CD4-positive, alpha-beta T cell treated with Interleukin-17A for 4 hours (primary cell): ENCODE results near the gene ICAM2.

Experiments used
- DNase-seq: peaks from one replicate; pipeline ENCODE4 v3.0.0-alpha.2; 2020; ENCODE audit warnings: mixed read lengths

Gene ICAM2

DNA sequence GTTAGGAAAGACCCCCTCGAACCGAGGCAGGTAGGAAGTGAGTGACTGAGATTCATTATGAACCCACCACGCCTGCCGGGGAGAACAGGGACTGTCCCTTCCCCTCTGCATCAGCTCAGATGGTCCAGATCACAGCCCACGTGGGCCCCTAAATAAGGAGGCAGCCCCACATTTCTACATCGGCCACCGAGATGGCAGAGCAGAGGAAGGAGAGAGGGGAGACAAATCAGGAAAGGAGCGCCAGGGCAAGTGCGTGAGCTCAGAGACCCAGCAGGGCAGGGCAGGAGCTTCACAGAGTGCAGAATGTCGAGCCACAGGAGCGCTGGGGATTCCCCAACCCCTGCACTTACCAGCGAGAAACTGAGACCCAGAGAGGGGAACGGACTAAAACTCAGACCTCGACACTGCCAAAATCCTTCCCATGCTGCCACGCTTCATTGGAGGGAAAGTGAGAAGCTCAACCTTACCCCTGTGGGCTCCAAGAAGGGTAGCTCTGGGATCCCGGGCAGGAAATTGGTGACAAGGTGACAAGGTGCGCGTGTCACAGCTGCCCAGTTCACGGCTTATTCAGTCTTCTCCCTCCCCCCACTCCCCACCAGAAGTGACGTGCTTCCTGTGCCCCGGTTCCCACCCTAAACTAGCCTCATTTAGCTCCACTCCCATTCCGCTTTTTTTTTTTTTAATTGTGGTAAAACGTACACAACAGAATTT lies at the start of gene ICAM2:
Gene ICAM2 (minus strand): TSS at position 578 of the 711 bp plus-strand sequence. CDS start 13,942 bp downstream, outside the sequence.
- peak; percentile 91 for DNase-seq

DNA sequence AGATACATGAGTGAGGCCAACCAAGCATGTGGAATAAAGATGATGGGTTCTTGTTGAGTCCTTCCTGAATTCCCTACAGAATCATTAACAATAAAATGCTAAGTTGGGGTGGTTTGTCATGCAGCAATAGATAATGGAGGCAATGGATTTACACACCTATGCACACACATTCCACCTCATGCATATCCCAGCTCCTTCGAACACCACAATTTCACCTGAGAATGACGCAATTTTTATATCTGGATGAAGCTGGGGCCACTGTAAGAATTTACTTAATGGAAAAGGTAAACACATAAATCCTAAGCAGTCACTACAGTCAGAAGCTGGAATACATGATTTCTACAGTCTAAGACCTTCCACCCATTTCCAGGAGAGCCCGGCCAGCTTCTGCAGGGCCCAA lies 49.8 kb upstream of the ICAM2 start:
- no peak for DNase-seq

DNA sequence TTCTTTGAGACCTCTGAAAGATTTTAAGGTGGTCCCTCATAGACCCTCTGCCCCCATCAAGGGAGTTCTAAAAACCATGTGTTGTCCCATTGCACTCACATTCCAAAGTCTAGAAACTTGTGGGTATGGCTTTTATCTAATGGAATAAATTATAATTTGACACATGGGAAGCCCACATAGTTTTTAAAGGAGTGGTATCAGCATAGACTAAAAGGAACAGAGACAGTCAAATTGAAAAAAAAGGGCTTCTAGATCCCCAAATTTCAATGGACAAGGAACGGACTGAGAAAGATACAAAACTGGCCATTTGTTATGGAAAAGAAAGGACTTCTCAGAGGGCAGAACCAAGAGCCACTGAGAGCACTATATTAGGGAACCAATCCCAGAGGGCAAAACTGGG lies 48.7 kb upstream of the ICAM2 start:
- no peak for DNase-seq

DNA sequence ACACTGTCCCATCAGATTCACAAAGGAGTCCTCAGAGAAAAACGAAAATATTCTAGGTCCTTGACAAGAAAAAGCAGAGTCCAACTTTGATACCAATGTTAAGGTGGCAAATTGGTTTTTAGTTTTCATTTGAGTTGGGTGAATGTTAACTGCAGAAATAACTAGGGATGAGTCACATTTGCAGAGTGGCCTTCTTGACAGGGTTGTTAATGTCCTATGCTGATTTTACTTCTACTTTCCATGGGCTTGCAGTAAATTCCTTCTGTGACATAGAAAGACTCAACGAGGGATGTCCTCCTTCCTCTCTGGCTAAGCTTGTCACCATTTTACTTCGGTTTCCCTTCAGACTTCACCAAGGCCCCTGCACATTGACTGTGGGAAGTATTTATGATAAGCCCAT lies 47.2 kb upstream of the ICAM2 start:
- no peak for DNase-seq

DNA sequence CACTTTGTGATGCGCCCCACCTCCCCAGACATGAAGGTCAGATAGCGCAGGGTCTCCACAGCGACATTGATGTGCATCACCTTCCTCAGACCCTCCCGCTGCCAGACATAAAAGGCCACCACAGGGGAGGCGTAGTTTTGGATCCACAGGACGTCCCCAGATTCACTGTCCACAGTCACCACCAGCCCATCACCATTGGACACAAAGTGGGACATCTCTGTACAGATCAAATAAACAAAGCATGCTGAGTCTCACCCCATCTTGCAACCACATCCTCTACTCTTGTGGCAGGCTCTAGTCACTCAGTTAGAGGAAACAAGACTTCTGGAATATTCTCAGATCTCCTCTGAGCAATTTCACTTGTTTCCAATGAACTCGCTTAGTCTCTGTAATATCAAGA lies 46.3 kb upstream of the ICAM2 start:
- DNase-seq = peak; percentile 51

GRCh38 chr17:64065161-64065560 lies 44.7 kb upstream of the ICAM2 start:
- DNase-seq = no peak

DNA sequence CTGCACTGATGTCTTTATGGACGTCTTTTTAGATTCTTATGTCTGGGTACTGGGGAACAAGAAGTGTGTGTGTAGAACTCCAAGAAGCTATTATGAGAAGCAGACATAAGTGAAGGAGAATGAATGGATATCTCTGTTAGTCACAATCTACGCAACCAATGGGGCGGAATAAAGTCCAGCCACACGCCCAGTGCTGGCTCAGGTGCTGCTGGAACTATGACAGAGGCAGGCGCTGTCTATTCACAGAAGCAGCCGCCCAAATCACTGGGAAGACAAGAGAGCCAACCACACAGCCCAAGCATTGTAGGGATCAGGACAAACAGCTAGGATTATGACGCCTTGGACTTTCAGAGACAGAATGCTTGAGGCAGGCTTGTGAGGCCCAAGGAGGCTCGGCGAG lies 43.9 kb upstream of the ICAM2 start:
- DNase-seq = no peak

- peak; percentile 74 for DNase-seq
Observed at GRCh38 chr17:64063766-64064224, 43.4 kb upstream of the ICAM2 start.

GRCh38 chr17:64063088-64063487 lies 42.7 kb upstream of the ICAM2 start:
- DNase-seq = no peak

DNA sequence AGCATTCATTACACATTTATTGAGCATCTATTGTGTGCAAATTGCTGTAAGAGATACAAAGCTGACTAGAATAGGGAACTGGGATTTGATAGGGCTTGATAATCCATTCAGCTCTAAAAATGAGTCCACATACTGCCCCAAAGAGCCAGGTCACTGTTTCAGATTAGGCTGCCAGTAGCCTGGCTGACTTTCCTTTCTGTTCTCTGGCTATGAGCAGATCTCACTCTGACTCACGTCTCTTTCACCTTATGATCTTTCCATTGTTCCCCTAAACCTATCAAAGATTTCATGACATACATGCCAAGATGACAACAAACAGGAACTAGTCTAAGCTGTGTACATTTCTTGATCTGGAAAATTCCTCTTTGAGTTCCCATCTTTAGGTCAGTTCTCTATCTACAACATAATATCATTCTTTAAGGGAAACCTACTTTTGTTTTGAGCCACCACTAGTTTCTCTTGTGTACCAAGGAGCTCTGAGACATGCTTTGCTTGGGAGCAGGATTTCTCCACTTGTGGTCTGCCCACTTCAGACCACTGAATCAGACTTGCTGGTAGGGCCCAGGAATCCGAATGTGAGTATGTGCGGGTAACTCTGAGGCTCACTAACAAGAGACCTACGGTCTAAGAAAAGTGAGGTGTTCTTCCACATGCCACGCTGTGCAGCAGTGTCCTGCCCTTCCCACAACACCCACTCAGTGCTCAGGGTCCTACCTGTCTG lies 40.9 kb upstream of the ICAM2 start:
- no peak for DNase-seq

DNA sequence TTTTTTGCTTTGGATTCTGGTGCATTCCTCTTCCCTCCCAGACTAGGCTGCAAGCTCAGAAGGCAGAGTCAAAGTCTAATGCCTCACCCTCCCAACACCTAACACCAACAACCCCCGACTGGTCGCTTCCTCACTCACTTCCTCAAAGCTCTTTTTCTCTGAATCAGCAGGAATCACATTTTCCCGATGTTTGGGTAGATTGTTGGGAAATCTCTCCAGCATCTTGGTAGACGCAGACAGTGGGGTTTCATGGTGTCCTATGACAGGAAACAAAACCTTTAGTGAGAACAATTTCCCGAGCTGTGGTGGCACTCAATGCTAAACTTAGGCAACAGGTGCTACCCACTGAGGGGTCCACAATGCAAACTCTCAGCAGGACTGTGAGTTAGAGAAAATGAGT lies 39.9 kb upstream of the ICAM2 start:
- no peak for DNase-seq

GRCh38 chr17:64059756-64060155 lies 39.3 kb upstream of the ICAM2 start:
- no peak for DNase-seq

DNA sequence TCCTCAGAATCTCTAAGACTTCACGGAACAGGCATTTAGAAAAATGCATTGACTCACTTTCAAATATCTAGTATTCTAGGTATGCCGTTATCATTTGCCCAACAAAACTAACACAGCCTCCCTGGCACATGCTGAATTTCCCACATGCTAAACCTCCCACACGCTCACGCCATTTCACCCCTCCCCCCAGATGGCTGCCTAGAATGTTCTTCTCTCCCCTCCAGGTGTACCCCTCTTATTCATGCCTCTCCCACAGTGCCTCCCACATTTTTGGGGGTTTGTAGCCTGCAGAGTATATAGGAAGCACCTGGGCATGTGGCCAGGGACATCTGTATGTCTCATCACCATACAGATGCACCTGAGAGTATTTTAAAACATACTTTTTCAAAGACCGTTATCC lies 38.2 kb upstream of the ICAM2 start:
- no peak for DNase-seq

DNA sequence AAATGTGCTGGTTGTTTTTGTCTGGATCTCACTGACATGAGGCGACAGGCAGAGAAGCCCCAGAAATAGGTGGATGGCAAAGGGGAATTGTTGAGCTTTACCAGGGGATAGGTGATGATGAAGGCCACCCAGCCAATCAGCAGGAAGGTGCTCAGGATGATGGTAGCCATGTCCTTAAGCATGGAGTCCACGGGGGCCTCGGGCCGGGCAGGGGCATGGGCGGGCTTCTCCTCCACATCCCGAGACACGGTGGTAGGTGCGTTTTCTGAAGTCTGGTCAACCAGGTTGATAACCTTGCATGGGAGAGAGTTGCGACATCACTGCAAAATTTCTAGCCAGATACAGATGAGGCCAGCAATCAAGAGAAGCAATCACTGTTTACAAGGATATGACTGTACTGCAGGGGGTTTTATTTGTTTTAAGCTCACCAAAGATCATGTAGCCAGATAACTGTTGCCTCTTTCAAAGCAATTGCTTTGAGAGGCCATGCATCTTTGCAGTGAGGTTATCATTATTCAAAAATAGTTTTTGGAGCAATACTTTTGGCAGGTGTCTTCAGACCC lies 37.3 kb upstream of the ICAM2 start:
- DNase-seq = no peak

DNA sequence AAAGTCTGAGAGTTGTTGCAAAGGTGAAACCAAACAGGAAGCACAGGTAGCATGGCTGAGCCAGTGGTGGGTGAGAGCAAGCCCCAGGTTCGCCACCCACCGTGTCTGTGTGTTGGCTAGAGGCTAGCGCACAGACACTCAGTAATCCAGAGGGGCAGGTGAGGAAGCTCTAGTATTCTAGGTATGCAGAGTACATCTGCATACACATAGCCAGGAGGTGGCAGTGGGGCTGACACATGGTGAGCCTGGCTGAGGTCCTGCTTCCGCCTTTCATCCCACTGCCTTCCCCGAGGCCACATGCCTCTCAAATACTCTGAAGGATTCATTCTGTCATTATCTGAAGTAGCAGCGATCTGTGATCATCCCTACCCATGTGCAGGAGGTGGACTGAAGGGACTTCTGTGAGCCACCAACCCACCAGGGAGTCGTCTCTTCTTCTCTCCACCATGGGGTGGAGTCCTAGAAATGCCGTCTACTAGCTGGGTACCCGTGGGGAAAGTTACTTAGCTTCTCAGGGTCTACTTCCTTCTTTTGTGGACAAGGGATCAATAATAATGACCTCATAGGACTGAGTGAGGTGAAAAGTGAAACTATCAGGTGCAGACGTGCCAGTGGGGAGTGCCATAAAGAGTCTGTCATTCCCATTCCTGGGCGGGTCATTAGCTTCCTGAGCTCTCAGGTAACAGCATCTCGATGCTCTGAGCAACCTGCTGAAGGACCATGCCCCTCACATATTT lies 36.0 kb upstream of the ICAM2 start:
- peak; percentile 17 for DNase-seq

DNA sequence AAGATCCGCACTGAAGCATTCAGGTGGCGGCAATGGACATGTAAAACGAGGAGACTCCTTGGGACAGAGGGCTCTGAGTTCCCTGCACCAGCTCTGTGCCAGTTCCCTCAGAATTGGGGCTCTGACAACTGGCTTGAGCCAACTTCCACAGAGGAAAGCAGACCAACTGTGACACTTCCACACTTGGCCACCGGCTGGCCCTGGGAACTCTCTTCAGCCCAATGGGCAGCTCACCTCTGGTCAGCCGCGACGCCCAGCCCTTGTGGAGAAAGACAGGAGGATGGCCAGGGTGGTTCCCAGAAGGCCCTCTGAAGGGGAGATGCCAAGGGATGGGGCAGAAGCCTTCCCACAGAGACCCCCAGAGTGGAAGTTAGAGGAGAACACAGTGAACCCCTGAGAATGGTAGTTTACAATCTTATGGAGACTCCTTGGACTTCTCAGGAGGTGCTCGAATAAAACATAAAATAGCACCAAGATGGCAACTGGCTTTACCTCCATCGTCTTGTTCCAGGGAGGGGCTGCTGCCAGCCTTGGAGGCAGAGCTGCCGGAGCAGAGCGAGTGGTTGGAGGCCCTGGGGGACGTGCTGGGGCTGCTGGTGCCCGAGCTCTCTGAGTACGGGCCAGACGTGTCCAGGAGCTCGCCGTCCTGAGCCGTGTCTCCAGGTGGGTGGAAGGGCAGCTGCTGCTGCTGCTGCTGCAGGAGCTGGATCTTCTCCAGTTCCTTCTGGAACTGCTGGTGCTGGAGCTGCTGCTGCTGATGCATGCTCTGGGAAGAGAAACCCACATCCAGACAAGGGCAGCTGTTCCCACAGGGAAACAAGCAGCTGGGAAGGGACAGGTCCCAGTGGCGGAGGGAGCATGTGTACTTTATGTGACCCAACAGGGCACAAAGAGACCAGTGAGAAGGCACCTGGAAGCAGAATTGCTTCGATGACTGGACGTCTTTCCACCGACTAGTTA lies 35.0 kb upstream of the ICAM2 start:
- no peak for DNase-seq

DNA sequence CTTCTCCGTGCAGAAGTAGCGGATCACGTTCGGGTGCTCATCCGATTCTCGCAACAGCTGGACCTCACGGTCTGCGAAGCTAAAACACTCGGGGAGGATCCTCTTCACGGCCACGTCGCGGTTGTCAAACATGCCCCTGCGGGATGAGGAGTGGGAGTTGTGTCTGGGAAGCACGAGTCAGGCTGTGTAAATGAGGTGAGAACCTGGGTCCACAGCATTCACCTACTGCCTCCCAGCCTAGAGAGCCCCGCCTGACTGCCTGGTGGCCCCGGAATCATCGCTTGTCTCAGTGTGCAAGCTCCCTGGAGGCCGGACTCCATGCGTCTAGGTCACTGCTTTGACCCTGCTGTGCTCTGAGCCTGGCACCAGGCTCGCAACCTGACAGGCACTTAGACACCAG lies 33.9 kb upstream of the ICAM2 start:
- DNase-seq = no peak

GRCh38 chr17:64053101-64053500 lies 32.7 kb upstream of the ICAM2 start:
- no peak for DNase-seq

DNA sequence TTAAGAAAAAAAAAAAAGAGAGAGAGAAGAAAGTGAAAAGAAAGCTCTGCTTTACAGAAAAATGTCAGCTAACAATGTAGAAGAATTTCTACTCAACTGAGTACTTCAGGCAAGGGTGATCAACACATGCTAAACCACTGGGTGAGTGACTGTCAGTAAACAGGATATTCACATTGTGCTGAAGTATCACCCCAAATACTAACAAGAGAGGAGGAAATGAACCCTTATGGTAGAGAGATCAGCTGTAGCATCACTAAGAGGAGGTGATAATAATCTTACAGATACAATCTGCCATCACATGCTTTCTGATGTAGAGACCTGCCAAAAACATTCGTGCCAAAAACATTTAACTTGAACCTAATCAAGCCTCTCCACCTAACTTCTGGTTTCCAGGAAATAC lies 30.7 kb upstream of the ICAM2 start:
- DNase-seq = peak; percentile 29

- DNase-seq = no peak
Observed at GRCh38 chr17:64048805-64049204, 28.4 kb upstream of the ICAM2 start.

GRCh38 chr17:64045176-64045575 lies 24.7 kb upstream of the ICAM2 start:
- DNase-seq = no peak
